OCI-LY7 (cell line): Measurements from ENCODE around the gene CBX2. TPM values are rescaled to one million over a fixed set of nuclear protein-coding genes. Genes with fewer than 3 reads are reported as not detected.
A peak's percentile ranks its signal among the peaks of the same experiment; 100 is the strongest.

ENCODE experiments used
- BruUV-seq: library from RNA; stranded (reverse); fragments of 400-500 nt; replicated peaks from 2 replicates; lab custom pipeline; 2021; lab: Mats Ljungman, UMichigan
- CTCF ChIA-PET: fragments of 300-600 bp; sonication (Branson Sonifier 250); formaldehyde crosslinking; loops from one replicate; lab custom pipeline; 2022; ENCODE audit warnings: antibody characterized with exemption; ENCODE audit not compliant: unreplicated experiment; lab: Charles Lee
- POLR2A ChIA-PET: fragments of 300-600 bp; sonication (Branson Sonifier 250); formaldehyde crosslinking; loops from one replicate; lab custom pipeline; 2022; ENCODE audit warnings: antibody characterized with exemption; lab: Charles Lee
- DNase-seq: peaks from one replicate; pipeline ENCODE4 v3.0.0-alpha.2; 2015; ENCODE audit warnings: low spot score
- H2AFZ ChIP-seq: fragments of 200-600 bp; sonication (generic), shearing (Covaris generic); 2 replicates; pipeline ENCODE4 v1.6.1; 2014; ENCODE audit warnings: mild to moderate bottlenecking, antibody characterized with exemption, low read length, moderate library complexity
- H3K27ac ChIP-seq: fragments of 200-600 bp; sonication (generic); 2 replicates; pipeline ENCODE4 v1.5.1; 2014; ENCODE audit warnings: mixed run types, low read depth, mild to moderate bottlenecking, moderate library complexity, low read length, inconsistent platforms; ENCODE audit not compliant: poor library complexity, severe bottlenecking
- H3K36me3 ChIP-seq: fragments of 200-600 bp; sonication (generic); 2 replicates; pipeline ENCODE4 v1.6.1; 2014; ENCODE audit warnings: mild to moderate bottlenecking, antibody characterized with exemption, low read length, moderate library complexity, mixed read lengths; ENCODE audit not compliant: insufficient read depth
- H3K4me1 ChIP-seq: fragments of 200-600 bp; sonication (generic); 2 replicates; pipeline ENCODE4 v1.5.1; 2014; ENCODE audit warnings: mild to moderate bottlenecking, low read length; ENCODE audit not compliant: insufficient read depth, poor library complexity, severe bottlenecking
- H3K4me2 ChIP-seq: fragments of 200-600 bp; sonication (generic); 2 replicates; pipeline ENCODE4 v1.6.1; 2014; ENCODE audit warnings: mild to moderate bottlenecking, low read length
- H3K4me3 ChIP-seq: fragments of 200-600 bp; sonication (generic); 2 replicates; pipeline ENCODE4 v1.5.1; 2014; ENCODE audit warnings: mild to moderate bottlenecking, low read depth, low read length; ENCODE audit not compliant: poor library complexity, severe bottlenecking
- H3K79me2 ChIP-seq: fragments of 200-600 bp; sonication (generic); 2 replicates; pipeline ENCODE4 v1.6.1; 2016; ENCODE audit warnings: low read depth, mild to moderate bottlenecking, low read length, moderate library complexity, mixed read lengths; ENCODE audit not compliant: insufficient read depth
- H3K9me2 ChIP-seq: fragments of 200-600 bp; sonication (generic); 2 replicates; pipeline ENCODE4 v1.6.1; 2016; ENCODE audit warnings: mild to moderate bottlenecking, low read length, mixed read lengths; ENCODE audit not compliant: insufficient read depth
- H3K9me3 ChIP-seq: fragments of 200-600 bp; sonication (generic); 2 replicates; pipeline ENCODE4 v1.6.1; 2014; ENCODE audit warnings: mild to moderate bottlenecking, mixed run types, low read length, mixed read lengths
- H4K20me1 ChIP-seq: fragments of 200-600 bp; sonication (generic); 2 replicates; pipeline ENCODE4 v1.6.1; 2014; ENCODE audit warnings: mild to moderate bottlenecking, antibody characterized with exemption, low read length, moderate library complexity, mixed read lengths; ENCODE audit not compliant: insufficient read depth
- CTCF ChIP-seq: fragments of 200-600 bp; sonication (generic); conservative IDR thresholded peaks from 2 replicates; pipeline ENCODE4 v1.5.1; 2014; ENCODE audit warnings: mild to moderate bottlenecking, antibody characterized with exemption, low read length, moderate library complexity, mixed read lengths
- EZH2phosphoT487 ChIP-seq: fragments of 200-600 bp; sonication (generic); IDR thresholded peaks from 2 replicates; pipeline ENCODE4 v1.6.1; 2018; ENCODE audit warnings: low read depth, borderline replicate concordance, mild to moderate bottlenecking, mixed run types, antibody characterized with exemption, low read length, moderate library complexity, mixed read lengths
- intact Hi-C: fragments of 100-400 bp; cut with micrococcal nuclease; formaldehyde crosslinking; loops from one replicate; pipeline ENCODE4 v1.10.0; 2022; ENCODE audit not compliant: unreplicated experiment
- total RNA-seq, 2 experiments: library from RNA; depleted of rRNA in 1 of 2; stranded (reverse); fragments of >200 nt in 1 of 2; shearing (Covaris generic) in 1 of 2; gene quantifications; 2 replicates each; pipeline ENCODE4 v1.2.3, GENCODE V29; 2014 to 2022

The CBX2 gene
- total RNA-seq, 2 experiments from 2014 or later: 27.9 to 29.9 TPM

- intact Hi-C loops: loop anchor here (5.0 kb wide), 1 partner anchor 157 kb away; no protein-coding TSS in a partner anchor
- no peaks in the 10 kb centered on the region for H3K9me3 ChIP-seq
- H3K4me2 ChIP-seq: 0 out of 2 replicates have a peak overlapping the region, but pooled peaks have one; percentile 5
- H3K27ac ChIP-seq: no peak overlapping the region
- H2AFZ ChIP-seq: no peak overlapping the region
- no peak for TF ChIP-seq EZH2phosphoT487
- peak; percentile 97 for TF ChIP-seq CTCF
- POLR2A ChIA-PET: interaction anchor here (0.6 to 1.3 kb wide), 2 partner anchors 13 to 38 kb away, joined by 3 to 4 read pairs; partner anchors contain the start of gene CBX8
- H3K9me2 ChIP-seq: no peaks in the 10 kb centered on the region
- H3K36me3 ChIP-seq: peaks cover 59% of the 10 kb centered on the region
- H3K4me3 ChIP-seq: no peak overlapping the region
- no TSS peak for BruUV-seq
- H3K79me2 ChIP-seq: peaks cover 37% of the 10 kb centered on the region
- peaks cover 13% of the 10 kb centered on the region; the same call in 1 of the 2 replicates for H4K20me1 ChIP-seq
- DNase-seq: peak; percentile 52
- CTCF ChIA-PET: interaction anchor here (0.6 kb wide), 1 partner anchor 46 kb away, joined by 3 read pairs; no protein-coding TSS in a partner anchor
- H3K4me1 ChIP-seq: peaks cover 27% of the 10 kb centered on the region
Measured at GRCh38 chr17:79834565-79835469, 56.9 kb downstream of the CBX2 start.

GRCh38 chr17:79835470-79835899, 57.5 kb downstream of the CBX2 start:
- intact Hi-C loops: loop anchor here (5.0 kb wide), 1 partner anchor 157 kb away; no protein-coding TSS in a partner anchor
- Histone ChIP-seq H3K9me3 (no peaks in the 10 kb centered on the region), H3K79me2 (peaks cover 37% of the 10 kb centered on the region), H2AFZ (no peak overlapping the region), H3K4me1 (peaks cover 27% of the 10 kb centered on the region), H3K36me3 (peaks cover 59% of the 10 kb centered on the region), H3K9me2 (no peaks in the 10 kb centered on the region), H3K4me3 (no peak overlapping the region), H3K4me2 (peak overlapping the region; percentile 91), H3K27ac (no peak overlapping the region), H4K20me1 (peaks cover 13% of the 10 kb centered on the region; the same call in 1 of the 2 replicates)
- no TSS peak for BruUV-seq
- TF ChIP-seq EZH2phosphoT487 (no peak), CTCF (no peak)
- DNase-seq: no peak
- POLR2A ChIA-PET: interaction anchor here (0.6 to 2.3 kb wide), 4 partner anchors 14 to 39 kb away, joined by 3 to 20 read pairs (median 6); partner anchors contain the start of gene CBX8
- CTCF ChIA-PET: interaction anchor here (0.6 to 2.3 kb wide), 3 partner anchors 17 to 46 kb away, joined by 3 to 14 read pairs (median 4); partner anchors contain the start of gene CBX8
